Cardiac fibroblast (primary cell): ENCODE results near the gene ARIH2.

Source experiments
- DNase-seq, 2 donors: peaks; one replicate each; pipeline versions ENCODE4 v3.0.0 to v3.0.0-alpha.2; 2010; ENCODE audit warnings: low read depth in 2 of 2
- H3K4me3 ChIP-seq, 2 donors: replicated peaks in 1 of 2; 1 replicate in 1 of 2; 2 replicates in 1 of 2; pipeline ENCODE4 v1.5.1; 2011; ENCODE audit warnings: low read depth in 2 of 2, low read length in 2 of 2, mild to moderate bottlenecking in 2 of 2, moderate library complexity in 1 of 2
- TF ChIP-seq, protein P1 (sequence below): IDR thresholded peaks from one replicate; pipeline ENCODE4 v1.5.1; 2011; ENCODE audit warnings: low read depth, mild to moderate bottlenecking, low read length, inconsistent platforms

ARIH2 gene

DNA sequence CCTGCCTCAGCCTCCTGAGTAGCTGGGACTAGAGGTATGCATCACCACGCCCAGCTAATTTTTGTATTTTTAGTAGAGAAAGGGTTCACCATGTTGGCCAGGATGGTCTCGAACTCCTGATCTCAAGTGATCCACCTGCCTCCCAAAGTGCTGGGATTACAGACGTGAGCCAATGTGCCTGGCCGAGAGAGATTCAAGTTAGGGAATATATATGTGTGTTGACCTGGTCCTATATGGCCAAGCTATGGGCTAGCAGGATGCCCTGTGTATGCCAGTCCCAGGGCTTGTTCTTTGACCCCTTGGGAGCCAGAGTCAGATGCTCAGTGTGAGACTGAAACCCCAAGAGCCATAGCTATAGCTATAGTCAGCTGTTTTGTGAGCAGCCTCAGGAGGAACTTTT is 105.1 kb downstream of the ARIH2 start:
- TF ChIP-seq, protein P1, sequence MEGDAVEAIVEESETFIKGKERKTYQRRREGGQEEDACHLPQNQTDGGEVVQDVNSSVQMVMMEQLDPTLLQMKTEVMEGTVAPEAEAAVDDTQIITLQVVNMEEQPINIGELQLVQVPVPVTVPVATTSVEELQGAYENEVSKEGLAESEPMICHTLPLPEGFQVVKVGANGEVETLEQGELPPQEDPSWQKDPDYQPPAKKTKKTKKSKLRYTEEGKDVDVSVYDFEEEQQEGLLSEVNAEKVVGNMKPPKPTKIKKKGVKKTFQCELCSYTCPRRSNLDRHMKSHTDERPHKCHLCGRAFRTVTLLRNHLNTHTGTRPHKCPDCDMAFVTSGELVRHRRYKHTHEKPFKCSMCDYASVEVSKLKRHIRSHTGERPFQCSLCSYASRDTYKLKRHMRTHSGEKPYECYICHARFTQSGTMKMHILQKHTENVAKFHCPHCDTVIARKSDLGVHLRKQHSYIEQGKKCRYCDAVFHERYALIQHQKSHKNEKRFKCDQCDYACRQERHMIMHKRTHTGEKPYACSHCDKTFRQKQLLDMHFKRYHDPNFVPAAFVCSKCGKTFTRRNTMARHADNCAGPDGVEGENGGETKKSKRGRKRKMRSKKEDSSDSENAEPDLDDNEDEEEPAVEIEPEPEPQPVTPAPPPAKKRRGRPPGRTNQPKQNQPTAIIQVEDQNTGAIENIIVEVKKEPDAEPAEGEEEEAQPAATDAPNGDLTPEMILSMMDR = no peak
- H3K4me3 ChIP-seq = no peak overlapping the region
- DNase-seq = no peak

DNA sequence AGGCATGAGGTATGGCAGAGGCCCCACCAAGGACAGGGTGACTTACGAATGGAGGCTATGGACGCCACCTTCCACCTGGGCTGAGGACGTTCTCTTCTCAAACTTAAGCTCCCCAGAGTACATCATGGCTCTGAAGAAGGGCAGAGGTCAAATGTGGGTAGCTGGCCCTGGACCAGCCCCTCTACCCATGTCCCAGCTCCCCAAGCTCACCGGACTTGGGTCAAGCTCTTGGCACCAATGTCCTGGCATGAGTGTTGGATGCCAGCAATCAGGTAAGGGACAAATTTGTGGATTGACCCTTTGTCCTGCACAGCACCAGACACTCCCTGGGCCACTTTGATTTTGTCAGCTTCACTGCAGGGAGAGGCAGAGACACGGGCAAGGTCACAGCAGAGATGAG is 105.8 kb downstream of the ARIH2 start:
- no peak overlapping the region for H3K4me3 ChIP-seq
- DNase-seq = no peak
- TF ChIP-seq, protein P1 = no peak

GRCh38 chr3:49025005-49025792 is 106.6 kb downstream of the ARIH2 start:
- no peak overlapping the region for H3K4me3 ChIP-seq
- no peak for DNase-seq
- TF ChIP-seq, protein P1 = no peak

DNA sequence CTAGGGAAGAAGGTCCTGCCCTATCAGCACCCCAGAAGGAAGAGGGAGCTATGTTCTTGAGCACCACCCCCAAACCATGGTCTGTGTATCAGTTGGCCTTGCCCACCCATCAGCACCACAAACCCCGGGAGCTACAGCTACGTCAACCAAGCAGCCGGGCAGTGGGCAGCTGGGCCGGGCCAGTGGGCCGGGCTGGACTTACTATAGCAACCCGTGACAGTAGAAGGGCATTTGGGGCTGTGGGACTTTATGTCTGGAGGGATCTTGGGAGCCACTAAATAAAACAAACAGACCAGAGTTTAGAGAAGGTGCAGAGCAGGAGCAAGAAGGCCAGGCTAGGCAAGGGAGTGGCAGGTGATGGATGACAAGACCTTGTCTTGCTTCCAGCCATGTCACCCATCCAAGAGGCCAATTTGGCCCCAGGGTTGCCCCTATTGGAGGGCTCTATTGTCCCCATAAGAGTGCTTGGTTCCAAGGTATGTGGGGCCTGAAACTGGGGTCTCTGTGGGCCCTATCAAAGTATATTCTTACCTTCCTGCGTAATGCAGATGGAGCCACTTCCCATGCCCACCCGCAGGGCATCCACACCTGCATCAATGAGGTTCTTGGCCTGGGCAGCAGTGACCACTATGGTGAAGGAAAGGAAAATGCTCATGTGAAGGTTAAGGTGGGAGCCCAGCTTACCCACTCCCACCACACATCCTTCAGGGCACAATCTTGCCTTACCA is 107.3 kb downstream of the ARIH2 start:
- H3K4me3 ChIP-seq = no peak overlapping the region
- TF ChIP-seq, protein P1 = no peak
- no peak for DNase-seq

- no peak overlapping the region for H3K4me3 ChIP-seq
- DNase-seq = no peak
- TF ChIP-seq, protein P1 = no peak
Measured at GRCh38 chr3:49026536-49026935, 107.9 kb downstream of the ARIH2 start.

DNA sequence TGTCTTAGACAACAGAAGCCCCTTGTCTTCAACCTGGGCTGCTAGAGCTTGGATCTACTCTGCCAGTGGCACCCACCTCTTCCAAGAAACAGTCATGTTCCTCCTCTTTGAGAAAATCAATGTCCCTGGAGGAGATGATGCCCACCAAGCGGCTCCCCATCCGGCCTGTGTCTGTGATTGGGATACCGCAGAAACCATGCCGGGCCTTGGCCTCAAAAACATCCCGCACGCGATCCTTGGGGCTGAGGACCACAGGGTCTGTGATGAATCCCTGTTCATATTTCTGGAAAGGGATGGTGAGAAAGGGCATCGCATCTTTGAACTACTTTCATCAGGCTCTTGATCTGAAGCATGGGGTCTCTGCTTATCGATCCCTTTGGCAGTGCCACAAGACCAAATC is 109.0 kb downstream of the ARIH2 start:
- no peak for DNase-seq
- TF ChIP-seq, protein P1 = no peak
- no peak overlapping the region for H3K4me3 ChIP-seq
